Keratinocyte (primary cell): ENCODE results near the gene TAL1.

ENCODE experiments used
- EZH2 ChIP-seq: IDR thresholded peaks from one replicate; pipeline ENCODE4 v1.6.1; 2012; ENCODE audit warnings: inconsistent platforms, mild to moderate bottlenecking, low read length, moderate library complexity
- TF ChIP-seq, protein P1 (sequence below), 3 experiments: IDR thresholded peaks in 1 of 3; conservative IDR thresholded peaks in 1 of 3; optimal IDR thresholded peaks in 1 of 3; 2 replicates in 2 of 3; 3 replicates in 1 of 3; pipeline versions ENCODE3 to v1.5.1; 2011; ENCODE audit warnings: low read length in 3 of 3, mild to moderate bottlenecking in 3 of 3, moderate library complexity in 2 of 3, control low read depth in 1 of 3, inconsistent platforms in 1 of 3; ENCODE audit not compliant: insufficient read depth in 2 of 3; ENCODE audit errors: extremely low read depth in 1 of 3

DNA sequence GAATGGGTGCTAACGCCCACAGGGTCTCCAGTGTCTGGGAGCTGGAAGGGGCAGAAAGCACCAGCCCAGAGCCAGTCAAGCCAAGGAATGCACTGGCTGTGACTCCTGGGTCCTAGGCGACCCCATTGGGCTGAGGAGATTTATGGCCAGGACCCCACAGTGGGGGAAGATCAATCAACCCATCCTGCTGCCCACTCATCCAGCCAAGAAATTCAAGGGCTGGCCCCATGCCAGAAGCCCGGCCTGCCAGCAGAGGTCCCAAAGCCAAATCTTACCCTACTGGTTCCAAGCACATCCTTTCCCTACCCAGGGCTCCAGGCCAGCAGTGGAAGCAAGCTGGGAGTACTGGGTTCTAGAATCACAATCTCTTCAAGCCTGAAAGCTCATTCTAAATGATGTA lies 35.4 kb downstream of the TAL1 start:
- TF ChIP-seq, protein P1, sequence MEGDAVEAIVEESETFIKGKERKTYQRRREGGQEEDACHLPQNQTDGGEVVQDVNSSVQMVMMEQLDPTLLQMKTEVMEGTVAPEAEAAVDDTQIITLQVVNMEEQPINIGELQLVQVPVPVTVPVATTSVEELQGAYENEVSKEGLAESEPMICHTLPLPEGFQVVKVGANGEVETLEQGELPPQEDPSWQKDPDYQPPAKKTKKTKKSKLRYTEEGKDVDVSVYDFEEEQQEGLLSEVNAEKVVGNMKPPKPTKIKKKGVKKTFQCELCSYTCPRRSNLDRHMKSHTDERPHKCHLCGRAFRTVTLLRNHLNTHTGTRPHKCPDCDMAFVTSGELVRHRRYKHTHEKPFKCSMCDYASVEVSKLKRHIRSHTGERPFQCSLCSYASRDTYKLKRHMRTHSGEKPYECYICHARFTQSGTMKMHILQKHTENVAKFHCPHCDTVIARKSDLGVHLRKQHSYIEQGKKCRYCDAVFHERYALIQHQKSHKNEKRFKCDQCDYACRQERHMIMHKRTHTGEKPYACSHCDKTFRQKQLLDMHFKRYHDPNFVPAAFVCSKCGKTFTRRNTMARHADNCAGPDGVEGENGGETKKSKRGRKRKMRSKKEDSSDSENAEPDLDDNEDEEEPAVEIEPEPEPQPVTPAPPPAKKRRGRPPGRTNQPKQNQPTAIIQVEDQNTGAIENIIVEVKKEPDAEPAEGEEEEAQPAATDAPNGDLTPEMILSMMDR (optimal IDR thresholded peaks at IDR 0.05 in 1 of 3, IDR thresholded peaks at IDR 0.05 in 1 of 3, conservative IDR thresholded peaks at IDR 0.05 in 1 of 3; ENCODE audit: extremely low read depth in 1 of 3, insufficient read depth in 2 of 3, low read length in 3 of 3) = peak in 1 of 3 experiments; percentile 4
- TF ChIP-seq EZH2 = no peak
